Measurements from ENCODE around the gene STAU1.
"Not testable (repeated sequence)": the region's sequence is repeated elsewhere in the genome, so short reads cannot be mapped to it uniquely, and the experiment has no call there.

STAU1 gene

DNA sequence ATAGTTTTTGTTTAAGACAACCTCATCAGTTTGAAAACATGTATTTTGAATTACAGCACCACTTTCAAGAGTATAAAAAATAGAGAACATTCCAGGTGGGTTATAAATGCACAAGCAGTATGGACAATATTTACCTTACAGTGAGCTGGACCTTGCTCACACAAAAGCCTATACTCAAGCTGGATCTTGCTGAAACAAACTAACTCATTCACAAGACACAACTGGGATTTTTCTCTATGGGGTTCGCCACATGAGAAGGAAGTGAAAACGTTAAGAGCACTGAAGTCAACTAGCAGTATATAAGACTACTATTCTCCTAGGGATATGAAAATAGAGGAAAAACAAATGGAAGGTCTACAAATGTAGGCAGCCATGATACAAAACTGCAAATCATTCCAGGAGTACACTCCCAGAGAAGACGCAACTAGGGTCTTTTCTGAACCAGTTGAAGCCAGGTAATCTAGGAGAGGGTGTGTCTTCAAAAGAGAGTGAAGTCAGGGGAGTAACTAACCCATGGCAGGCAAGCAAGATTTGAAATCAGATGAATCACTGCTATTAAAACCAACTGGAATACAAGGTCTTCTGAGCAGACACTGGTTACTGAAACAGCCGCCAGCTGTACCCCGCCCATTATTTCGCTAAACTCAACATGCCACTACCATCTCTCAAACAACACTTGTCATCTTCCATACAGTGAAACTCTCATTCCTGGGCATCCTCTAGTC, 26.5 kb downstream of the STAU1 start:
- no peak for DNase-seq

GRCh38 chr20:49160057-49160929, 27.8 kb downstream of the STAU1 start:
- no peak for DNase-seq

- no peak for DNase-seq
Measured at GRCh38 chr20:49157146-49157545, 31.0 kb downstream of the STAU1 start.

DNA sequence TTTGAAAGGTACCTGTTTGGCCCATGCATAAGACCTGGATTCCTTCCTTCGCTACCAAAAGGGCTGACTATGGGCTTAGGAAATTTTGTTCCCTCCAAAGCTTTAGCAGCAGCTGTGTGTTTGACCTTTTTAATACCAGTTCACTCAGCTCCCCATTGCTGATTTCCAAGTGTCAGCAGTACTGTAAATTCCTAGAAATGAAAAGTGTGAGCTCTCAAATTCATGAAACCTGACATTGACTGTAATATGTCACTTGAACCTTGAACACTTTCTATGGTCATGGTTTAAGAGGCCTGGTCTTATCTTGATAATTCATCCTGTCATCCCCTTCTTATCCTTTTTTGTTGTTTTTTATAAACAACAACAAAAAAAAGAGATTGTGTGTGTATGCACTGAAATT, 31.7 kb downstream of the STAU1 start:
- DNase-seq = no peak

DNA sequence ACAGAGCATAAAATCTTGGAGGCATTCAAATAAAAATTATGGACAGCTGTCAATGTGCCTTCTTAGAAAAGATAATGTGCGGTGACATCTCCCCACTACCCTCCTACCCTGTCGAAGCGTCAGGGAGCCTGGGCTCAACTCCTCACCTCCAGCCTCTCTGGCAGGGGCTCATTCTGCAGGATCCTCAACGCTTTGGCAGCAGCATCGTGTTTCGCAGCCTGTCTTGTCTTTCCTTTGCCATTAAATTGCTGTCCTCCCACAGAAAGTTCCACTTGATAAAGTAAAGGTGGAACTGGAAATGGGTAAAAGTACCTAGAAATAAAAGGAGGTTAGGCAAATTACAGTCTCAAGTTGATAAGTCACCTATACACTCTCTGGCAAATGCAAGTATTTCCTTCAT, 36.7 kb downstream of the STAU1 start:
- no peak for DNase-seq

DNA sequence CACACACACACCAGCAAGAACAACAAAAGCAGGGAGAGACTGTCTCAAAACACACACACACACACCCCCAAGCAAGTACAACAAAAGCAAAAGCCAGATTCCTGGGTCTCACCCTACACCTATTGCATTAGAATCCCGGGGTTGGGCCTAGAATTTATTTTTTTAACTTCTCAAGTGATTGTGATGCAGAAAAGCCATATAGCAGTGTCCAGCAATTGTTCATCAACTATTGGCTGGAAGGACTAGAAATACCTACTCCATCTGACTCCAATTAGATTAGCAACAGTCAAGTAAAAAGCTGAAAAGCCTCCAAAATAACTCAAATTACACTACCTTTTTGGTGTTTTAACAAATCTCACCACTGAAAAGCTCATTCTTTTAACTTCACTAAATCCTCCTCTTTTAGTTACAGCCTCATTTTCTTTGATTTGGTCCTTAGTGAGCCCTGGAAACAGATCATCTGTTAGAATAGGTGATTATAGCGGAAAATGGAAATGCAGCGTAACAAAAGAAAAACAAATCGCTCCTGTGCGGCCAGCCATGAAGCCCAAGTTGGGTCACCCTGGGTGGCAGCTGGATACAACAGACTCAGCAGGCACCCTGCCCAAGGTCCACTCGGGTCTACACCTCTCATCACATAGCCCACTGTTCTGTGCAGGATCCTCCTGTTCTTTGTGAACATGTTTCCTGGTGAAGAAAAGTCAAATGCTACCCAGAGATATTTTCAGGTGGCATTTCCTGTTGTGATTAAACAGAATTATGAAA, 38.7 kb downstream of the STAU1 start:
- no peak for DNase-seq

GRCh38 chr20:49148601-49149000, 39.5 kb downstream of the STAU1 start:
- DNase-seq = no peak

- DNase-seq = no peak
Measured at GRCh38 chr20:49147296-49147695, 40.8 kb downstream of the STAU1 start.

DNA sequence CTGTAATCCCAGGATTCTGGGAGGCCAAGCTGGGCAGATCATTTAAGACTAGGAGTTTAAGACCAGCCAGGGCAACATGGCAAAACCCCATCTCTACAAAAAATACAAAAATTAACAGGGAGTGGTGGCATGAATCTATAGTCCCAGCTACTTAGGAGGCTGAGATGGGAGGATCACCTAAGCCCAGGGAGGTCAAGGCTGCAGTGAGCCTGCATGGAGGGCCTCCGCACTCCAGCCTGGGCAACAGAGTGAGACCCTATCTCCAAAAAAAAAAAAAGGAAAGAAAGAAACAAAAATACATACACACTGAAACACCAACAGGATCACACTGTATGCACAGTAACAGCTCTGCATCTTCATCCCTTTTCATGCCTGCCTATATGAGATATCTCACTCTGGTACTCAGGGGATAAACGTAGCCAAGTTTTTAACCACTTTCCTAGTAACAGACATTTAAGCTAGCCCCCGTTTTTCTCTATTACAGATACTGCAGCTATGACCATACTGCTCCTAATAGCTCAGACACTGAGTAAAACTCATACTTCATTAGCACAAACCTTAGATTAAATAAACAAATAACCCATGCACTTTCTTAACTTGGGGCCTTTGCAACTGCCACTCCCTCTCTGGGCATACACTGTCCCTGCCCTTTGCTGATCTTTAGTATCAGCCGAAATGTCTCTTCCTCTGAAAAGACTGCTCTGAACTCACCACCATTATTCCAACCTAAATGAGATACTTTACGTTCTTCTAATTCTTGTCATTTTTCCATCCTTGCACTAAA, 41.5 kb downstream of the STAU1 start:
- DNase-seq = no peak

DNA sequence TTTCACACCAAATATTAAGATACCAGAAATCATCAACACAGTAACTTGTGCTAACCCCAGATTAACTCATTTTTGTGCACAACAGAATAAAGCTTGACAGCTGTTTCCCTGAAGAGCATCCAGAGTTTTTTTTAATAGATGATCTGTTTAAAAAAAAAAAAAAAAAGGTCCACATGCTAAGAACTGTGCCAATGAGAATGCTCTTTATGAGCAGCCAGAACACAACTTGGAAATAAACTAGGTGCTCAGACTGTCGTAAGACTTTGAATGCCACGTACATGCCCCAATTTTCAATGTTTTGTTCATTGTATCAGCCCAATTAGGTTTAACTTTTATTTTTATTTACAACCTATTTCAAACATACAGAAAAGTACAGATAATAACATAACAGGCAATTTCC, 47.3 kb downstream of the STAU1 start:
- DNase-seq = no peak

DNA sequence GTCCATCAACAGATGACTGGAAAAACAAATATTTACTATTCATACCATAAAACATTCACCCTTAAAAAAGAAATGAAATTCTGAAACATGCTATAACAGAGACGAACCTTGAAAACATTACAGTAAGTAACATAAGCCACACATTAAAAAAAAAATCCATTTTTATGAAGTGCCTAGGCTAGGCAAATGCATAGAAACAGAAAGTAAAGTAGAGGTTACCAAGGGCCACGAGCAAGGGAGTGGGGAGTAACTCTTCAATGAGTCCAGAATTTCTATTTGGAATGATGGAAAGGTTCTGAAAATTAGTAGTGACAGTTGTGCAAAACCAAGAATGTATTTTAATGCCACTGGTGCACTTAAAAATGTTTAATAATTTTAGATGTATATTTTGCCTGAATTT, 47.7 kb downstream of the STAU1 start:
- no peak for DNase-seq

DNA sequence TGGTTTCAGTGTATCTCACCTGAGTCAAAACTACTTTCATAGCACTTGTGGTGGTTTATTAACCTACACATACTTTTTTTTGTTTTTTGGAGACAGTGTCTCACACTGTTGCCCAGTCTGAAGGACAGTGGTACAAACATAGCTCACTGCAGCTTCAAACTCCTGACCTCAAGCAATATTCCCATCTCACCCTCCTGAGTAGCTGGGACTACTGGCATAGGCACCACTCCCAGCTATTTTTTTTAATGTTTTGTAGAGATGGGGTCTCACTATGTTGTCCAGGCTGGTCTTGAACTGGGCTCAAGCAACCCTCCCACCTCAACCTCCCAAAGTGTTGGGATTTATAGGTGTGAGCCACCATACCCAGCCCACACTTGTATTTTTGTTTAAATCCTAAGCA, 49.7 kb downstream of the STAU1 start:
- DNase-seq = no peak

DNA sequence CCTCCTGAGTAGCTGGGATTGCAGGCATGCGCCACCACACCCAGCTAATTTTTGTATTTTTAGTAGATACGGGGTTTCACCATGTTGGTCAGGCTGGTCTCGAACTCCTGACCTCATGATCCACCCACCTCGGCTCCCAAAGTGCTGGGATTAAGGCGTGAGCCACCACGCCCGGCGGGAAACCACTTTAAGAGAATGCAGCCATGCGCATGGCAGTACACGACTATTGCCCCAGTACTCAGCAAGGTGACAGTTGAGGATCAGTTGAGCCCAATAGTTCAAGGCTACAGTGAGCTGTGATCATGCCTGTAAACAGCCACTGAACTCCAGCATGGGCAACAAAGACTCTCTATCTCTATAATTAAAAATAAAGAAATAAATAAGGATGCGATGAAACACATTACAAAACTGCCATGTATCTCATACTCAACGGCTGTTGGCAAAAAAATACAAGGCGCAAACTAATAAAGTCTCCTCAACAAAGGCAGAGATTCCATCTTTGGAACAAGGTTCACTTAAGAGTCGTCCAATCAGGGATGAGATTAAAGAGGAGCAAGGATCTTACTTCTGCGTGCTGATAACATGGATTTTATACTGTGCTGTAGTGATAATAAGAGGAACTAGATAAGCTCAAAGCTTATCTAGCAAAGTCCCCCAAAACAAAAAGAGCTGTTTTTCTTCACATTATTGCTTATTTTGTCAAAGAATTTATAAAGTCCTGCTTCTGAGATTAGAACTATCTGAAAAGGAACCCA, 51.1 kb downstream of the STAU1 start:
- DNase-seq = no peak

DNA sequence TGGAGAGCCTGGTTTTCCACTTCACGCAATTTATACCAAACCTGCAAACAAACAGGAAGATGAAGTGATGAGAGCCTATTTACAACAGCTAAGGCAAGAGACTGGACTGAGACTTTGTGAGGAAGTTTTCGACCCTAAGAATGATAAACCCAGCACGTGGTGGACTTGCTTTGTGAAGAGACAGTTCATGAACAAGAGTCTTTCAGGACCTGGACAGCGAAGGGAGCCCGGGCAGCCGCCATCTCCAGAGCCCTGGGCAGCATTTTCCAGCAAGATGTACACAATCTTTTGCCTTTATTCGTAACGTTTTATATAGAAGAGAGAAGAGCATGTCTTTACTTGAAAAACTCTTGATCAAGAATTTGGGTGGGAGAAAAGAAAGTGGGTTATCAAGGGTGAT, 53.3 kb downstream of the STAU1 start:
- DNase-seq = not testable (repeated sequence)

GRCh38 chr20:49133571-49133970, 54.6 kb downstream of the STAU1 start:
- no peak for DNase-seq

- DNase-seq = peak; percentile 25
Measured at GRCh38 chr20:49132995-49133478, 55.1 kb downstream of the STAU1 start.

- DNase-seq = no peak
Measured at GRCh38 chr20:49123982-49124381, 64.2 kb downstream of the STAU1 start.

GRCh38 chr20:49122920-49123319, 65.2 kb downstream of the STAU1 start:
- DNase-seq = no peak

- no peak for DNase-seq
Measured at GRCh38 chr20:49119988-49120387, 68.1 kb downstream of the STAU1 start.

GRCh38 chr20:49118307-49118706, 69.8 kb downstream of the STAU1 start:
- DNase-seq = no peak

- no peak for DNase-seq
Measured at GRCh38 chr20:49115564-49115963, 72.6 kb downstream of the STAU1 start.
